DND-41 (cell line): Measurements from ENCODE around the gene NGFR.

ENCODE experiments used
- ATAC-seq: fragments of 200-7000 bp; cut with Tn5 transposase; 3 replicates; pipeline ENCODE4 v1.9.1; 2021; ENCODE audit warnings: low read depth; ENCODE audit not compliant: insufficient read depth
- DNase-seq: peaks from one replicate; pipeline ENCODE4 v3.0.0-alpha.2; 2020
- H2AFZ ChIP-seq: 2 replicates; pipeline ENCODE4 v1.6.0; 2012; ENCODE audit warnings: low read depth, low read length
- H3K27ac ChIP-seq: 2 replicates; pipeline ENCODE4 v1.5.1; 2012; ENCODE audit warnings: low read length, inconsistent platforms
- H3K27me3 ChIP-seq: fragments of 200-600 bp; sonication (generic); 2 replicates; pipeline ENCODE4 v1.6.0; 2012; ENCODE audit warnings: low read length, mild to moderate bottlenecking, inconsistent platforms; ENCODE audit not compliant: insufficient read depth, poor library complexity
- H3K36me3 ChIP-seq: 2 replicates; pipeline ENCODE4 v1.5.1; 2012; ENCODE audit warnings: low read length, inconsistent platforms; ENCODE audit not compliant: insufficient read depth
- H3K4me1 ChIP-seq: 2 replicates; pipeline ENCODE4 v1.5.1; 2012; ENCODE audit warnings: mild to moderate bottlenecking, low read length; ENCODE audit not compliant: insufficient read depth
- H3K4me2 ChIP-seq: 2 replicates; pipeline ENCODE4 v1.6.0; 2012; ENCODE audit warnings: mild to moderate bottlenecking, moderate library complexity, low read length, inconsistent platforms; ENCODE audit not compliant: insufficient read depth
- H3K4me3 ChIP-seq, 2 experiments: fragments of 200-600 bp in 1 of 2; shearing (Covaris generic) in 1 of 2; 2 replicates each; pipeline ENCODE4 v1.5.1; 2012 to 2016; ENCODE audit warnings: inconsistent platforms in 2 of 2, low read length in 2 of 2, mild to moderate bottlenecking in 2 of 2, low read depth in 1 of 2, moderate library complexity in 1 of 2
- H3K79me2 ChIP-seq: 2 replicates; pipeline ENCODE4 v1.6.0; 2012; ENCODE audit warnings: low read length, inconsistent platforms; ENCODE audit not compliant: insufficient read depth
- H3K9ac ChIP-seq: 2 replicates; pipeline ENCODE4 v1.6.0; 2012; ENCODE audit warnings: low read depth, mild to moderate bottlenecking, inconsistent platforms, low read length, moderate library complexity
- H3K9me3 ChIP-seq: 2 replicates; pipeline ENCODE4 v1.5.1; 2012; ENCODE audit warnings: low read length, moderate library complexity, mild to moderate bottlenecking, inconsistent platforms; ENCODE audit not compliant: insufficient read depth, severe bottlenecking
- H4K20me1 ChIP-seq: 2 replicates; pipeline ENCODE4 v1.6.0; 2012; ENCODE audit warnings: low read length; ENCODE audit not compliant: insufficient read depth
- CTCF ChIP-seq: IDR thresholded peaks from 2 replicates; pipeline ENCODE4 v1.5.1; 2012; ENCODE audit warnings: borderline replicate concordance, low read length, moderate library complexity, mild to moderate bottlenecking; ENCODE audit not compliant: poor library complexity, severe bottlenecking; ENCODE audit errors: extremely low read depth
- EZH2 ChIP-seq: IDR thresholded peaks from 3 replicates; pipeline ENCODE4 v1.6.1; 2012; ENCODE audit warnings: borderline replicate concordance, low read depth, mild to moderate bottlenecking, moderate library complexity, low read length, inconsistent platforms; ENCODE audit not compliant: severe bottlenecking

The NGFR gene

DNA sequence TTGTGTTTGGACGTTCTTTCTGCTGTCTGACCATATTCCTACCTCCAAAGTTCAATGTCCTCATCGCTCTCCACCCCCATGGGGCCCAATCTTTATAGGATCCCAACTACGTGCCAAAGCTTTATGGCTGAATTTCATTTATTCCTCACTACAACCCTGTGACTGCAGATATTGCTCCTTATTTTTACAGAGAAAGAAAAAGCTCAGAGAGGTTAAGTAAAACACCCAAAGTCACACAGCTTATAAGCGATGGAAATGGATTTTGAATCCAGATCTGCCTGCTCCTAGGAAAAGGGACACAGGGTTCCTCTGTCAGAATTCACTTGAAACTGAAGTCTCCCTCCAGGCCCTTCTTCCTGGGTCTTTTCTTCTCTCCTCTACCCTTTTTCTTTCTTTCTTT lies 9.3 kb downstream of the NGFR start:
- no peak overlapping the region for H3K9ac ChIP-seq
- H3K4me3 ChIP-seq = no peak overlapping the region
- peaks cover 20% of the 10 kb centered on the region for H3K27me3 ChIP-seq
- H4K20me1 ChIP-seq = peaks cover 12% of the 10 kb centered on the region; the same call in 1 of the 2 replicates
- H3K79me2 ChIP-seq = no peaks in the 10 kb centered on the region
- no peak overlapping the region for H3K4me2 ChIP-seq
- DNase-seq (no peak), ATAC-seq (no peak)
- H2AFZ ChIP-seq = no peak overlapping the region
- H3K27ac ChIP-seq = no peak overlapping the region
- no peaks in the 10 kb centered on the region for H3K9me3 ChIP-seq
- H3K36me3 ChIP-seq = no peaks in the 10 kb centered on the region
- H3K4me1 ChIP-seq = no peaks in the 10 kb centered on the region
- TF ChIP-seq EZH2 (no peak), CTCF (no peak)

- no peak overlapping the region for H3K9ac ChIP-seq
- no peaks in the 10 kb centered on the region for H3K79me2 ChIP-seq
- H4K20me1 ChIP-seq = 0 out of 2 replicates have a peak, but pooled peaks cover 9% of the 10 kb centered on the region
- H3K27ac ChIP-seq = no peak overlapping the region
- no peak overlapping the region for H3K4me2 ChIP-seq
- DNase-seq = no peak
- no peak overlapping the region for H3K4me3 ChIP-seq
- no peaks in the 10 kb centered on the region for H3K4me1 ChIP-seq
- H3K36me3 ChIP-seq = no peaks in the 10 kb centered on the region
- no peak overlapping the region for H2AFZ ChIP-seq
- ATAC-seq = no peak
- TF ChIP-seq CTCF (no peak), EZH2 (no peak)
- H3K27me3 ChIP-seq = peaks cover 24% of the 10 kb centered on the region
- no peaks in the 10 kb centered on the region for H3K9me3 ChIP-seq
Measured at GRCh38 chr17:49505854-49506253, 10.8 kb downstream of the NGFR start.

DNA sequence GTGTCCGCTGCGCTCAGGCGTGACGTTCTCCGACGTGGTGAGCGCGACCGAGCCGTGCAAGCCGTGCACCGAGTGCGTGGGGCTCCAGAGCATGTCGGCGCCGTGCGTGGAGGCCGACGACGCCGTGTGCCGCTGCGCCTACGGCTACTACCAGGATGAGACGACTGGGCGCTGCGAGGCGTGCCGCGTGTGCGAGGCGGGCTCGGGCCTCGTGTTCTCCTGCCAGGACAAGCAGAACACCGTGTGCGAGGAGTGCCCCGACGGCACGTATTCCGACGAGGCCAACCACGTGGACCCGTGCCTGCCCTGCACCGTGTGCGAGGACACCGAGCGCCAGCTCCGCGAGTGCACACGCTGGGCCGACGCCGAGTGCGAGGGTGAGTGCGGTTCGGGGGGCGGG lies 11.2 kb downstream of the NGFR start:
- H3K4me2 ChIP-seq = no peak overlapping the region
- no peaks in the 10 kb centered on the region for H3K79me2 ChIP-seq
- H4K20me1 ChIP-seq = 0 out of 2 replicates have a peak, but pooled peaks cover 6% of the 10 kb centered on the region
- peaks cover 22% of the 10 kb centered on the region for H3K27me3 ChIP-seq
- no peaks in the 10 kb centered on the region for H3K9me3 ChIP-seq
- no peaks in the 10 kb centered on the region for H3K36me3 ChIP-seq
- H2AFZ ChIP-seq = no peak overlapping the region
- no peak overlapping the region for H3K4me3 ChIP-seq
- no peak for TF ChIP-seq EZH2
- no peak overlapping the region for H3K9ac ChIP-seq
- DNase-seq (no peak), ATAC-seq (no peak)
- no peak overlapping the region for H3K27ac ChIP-seq
- H3K4me1 ChIP-seq = no peaks in the 10 kb centered on the region

DNA sequence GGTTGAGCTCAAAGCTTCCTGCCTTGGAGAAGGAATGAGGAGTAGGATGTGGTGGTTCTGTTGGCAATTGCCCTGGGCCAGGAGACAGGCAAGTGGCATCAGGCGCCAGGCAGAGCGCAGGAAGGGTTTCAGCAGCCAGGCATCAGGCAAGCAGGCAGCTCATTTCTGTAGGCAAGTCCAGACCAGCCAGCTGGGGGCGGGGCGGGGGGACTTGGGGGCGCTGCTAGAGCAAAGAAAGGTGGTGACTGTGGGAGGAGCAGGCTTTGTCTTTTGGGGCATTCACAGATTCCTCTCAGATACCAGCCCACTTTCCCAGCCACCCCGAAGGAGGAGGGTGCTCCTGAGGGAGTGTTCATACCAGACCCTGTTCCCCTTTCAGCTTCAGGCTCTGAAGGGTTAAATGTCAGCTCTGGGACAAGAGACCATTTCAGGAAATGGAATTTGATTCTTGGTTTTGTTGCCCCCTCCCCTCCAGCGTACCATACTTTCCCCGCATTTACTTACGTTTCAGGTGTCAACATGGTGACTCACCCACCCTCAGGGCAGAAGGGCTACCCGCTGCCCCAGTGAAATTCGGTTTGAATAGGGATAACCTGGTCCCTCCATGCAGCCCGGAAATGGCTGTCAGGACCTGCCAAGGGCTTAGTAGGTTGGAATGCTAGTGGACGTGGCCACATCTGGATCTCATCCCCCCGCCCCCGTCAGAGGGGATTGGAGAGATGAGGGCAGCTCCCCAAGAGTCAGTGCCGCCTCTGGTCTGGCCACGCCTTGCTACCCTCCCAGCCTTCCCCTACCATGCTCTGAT lies 13.2 kb downstream of the NGFR start:
- Histone ChIP-seq H3K4me1 (no peaks in the 10 kb centered on the region), H2AFZ (no peak overlapping the region), H3K27ac (no peak overlapping the region), H3K4me2 (no peak overlapping the region), H3K4me3 (no peak overlapping the region), H3K36me3 (no peaks in the 10 kb centered on the region), H3K9ac (no peak overlapping the region), H4K20me1 (0 out of 2 replicates have a peak, but pooled peaks cover 6% of the 10 kb centered on the region), H3K9me3 (no peaks in the 10 kb centered on the region), H3K27me3 (peaks cover 22% of the 10 kb centered on the region), H3K79me2 (no peaks in the 10 kb centered on the region)
- no peak for TF ChIP-seq CTCF
- TF ChIP-seq EZH2 = no peak
- DNase-seq (no peak), ATAC-seq (no peak)
